ENCODE measurements around the gene SMIM26. TPM values are rescaled to one million over a fixed set of nuclear protein-coding genes. Genes with fewer than 3 reads are reported as not detected.

The SMIM26 gene
- polyA plus RNA-seq, 3 donors from 2014 or later: 175 to 216 (median 181) TPM

DNA sequence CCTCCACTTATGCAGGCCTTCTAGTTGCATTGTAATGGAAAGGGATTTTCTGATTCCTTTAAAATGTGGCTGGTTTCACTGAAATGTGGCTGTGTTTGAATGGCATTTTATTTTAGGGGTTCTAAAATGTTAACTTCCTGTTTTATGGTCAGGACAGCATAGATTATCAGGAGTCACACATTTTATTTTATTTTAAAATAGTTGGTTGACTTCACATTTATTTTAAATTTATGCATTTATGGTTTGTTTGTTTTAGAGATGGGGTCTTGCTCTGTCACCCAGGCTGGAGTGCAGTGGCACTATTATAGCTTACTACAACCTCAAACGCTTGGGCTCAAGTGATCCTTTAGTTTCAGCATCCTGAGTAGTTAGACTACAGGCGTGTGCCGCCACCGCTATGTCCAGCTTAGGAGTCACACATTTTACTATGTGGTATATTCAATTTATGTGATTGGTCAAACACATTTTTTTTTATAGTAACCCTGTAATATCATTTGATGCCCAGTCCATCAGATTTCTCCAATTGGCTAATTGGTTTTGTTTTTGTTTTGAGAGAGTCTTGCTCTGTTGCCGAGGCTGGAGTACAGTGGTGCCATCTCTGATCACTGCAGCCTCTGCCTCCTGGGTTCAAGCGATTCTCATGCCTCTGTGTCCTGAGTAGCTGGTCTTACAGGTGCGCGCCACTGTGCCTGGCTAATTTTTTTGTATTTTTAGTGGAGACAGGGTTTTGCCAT, 22.9 kb downstream of the SMIM26 start:
- peaks cover 0 to 3% (median 0%) of the 10 kb centered on the region in 3 donors for H3K27me3 Mint-ChIP-seq (ENCODE audit: low read depth in 3 of 3)
- H3K36me3 Mint-ChIP-seq: peaks cover 0 to 4% (median 0%) of the 10 kb centered on the region in 3 donors
- no peak for DNase-seq
- peaks cover 24 to 36% of the 10 kb centered on the region in 2 donors for H3K4me1 Mint-ChIP-seq
- H3K9me3 Mint-ChIP-seq: no peaks in the 10 kb centered on the region
- H3K27ac Mint-ChIP-seq: peak overlapping the region; percentile 57 to 88 (median 78)
- peak overlapping the region in 4 of 5 donors; percentile 68 to 92 (median 88) for H3K4me3 Mint-ChIP-seq

DNA sequence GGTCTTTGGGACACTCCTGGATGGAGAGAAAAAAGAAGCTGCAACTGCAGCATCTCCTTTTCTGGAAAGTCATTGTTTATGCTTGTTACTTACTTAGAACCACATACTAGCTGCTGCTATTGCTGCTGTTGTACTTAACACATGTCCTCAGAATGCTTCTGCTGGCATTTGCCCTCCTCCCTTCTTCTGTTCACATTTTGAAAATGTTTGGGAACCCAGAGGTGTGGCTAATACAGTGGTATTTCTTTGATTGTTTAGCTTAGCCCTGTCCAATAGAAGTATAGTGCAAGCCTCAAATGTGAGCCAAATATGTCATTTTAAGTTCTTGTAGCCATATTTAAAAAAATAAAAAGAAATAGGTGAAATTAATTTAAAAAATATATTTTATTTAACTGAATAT, 29.0 kb downstream of the SMIM26 start:
- peaks cover 14 to 32% (median 17%) of the 10 kb centered on the region in 3 donors for H3K36me3 Mint-ChIP-seq
- H3K9me3 Mint-ChIP-seq: no peaks in the 10 kb centered on the region
- DNase-seq: no peak
- no peak overlapping the region for H3K27ac Mint-ChIP-seq
- no peak overlapping the region for H3K4me3 Mint-ChIP-seq
- no peaks in the 10 kb centered on the region for H3K27me3 Mint-ChIP-seq (ENCODE audit: low read depth in 3 of 3)
- no peaks in the 10 kb centered on the region for H3K4me1 Mint-ChIP-seq

GRCh38 chr20:18609741-18610140, 42.5 kb downstream of the SMIM26 start:
- H3K27me3 Mint-ChIP-seq (ENCODE audit: low read depth in 3 of 3): no peaks in the 10 kb centered on the region

DNA sequence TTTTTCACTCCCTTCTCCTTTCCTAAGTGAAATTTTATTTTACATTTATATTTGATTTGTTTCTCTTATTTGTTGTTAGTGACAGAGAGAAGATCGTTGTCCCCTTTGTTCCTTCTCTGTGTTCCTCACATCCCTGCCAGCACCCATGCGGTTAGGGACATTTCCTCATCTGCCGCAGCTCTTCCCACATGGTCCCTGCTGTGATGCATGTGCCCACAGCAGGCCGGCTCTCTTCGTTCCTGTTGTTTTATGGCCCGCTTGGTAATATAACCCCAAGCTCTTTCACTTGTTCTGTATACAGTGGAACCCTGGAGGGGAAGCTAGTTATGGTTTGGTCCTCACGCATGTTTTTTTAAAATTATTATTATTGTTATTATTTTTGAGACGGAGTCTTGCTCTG, 44.3 kb downstream of the SMIM26 start:
- no peak overlapping the region for H3K4me3 Mint-ChIP-seq
- no peaks in the 10 kb centered on the region for H3K27me3 Mint-ChIP-seq (ENCODE audit: low read depth in 3 of 3)
- no peaks in the 10 kb centered on the region for H3K4me1 Mint-ChIP-seq
- no peak for DNase-seq
- no peak overlapping the region for H3K27ac Mint-ChIP-seq
- peaks cover 0 to 11% (median 5%) of the 10 kb centered on the region in 3 donors for H3K36me3 Mint-ChIP-seq
- H3K9me3 Mint-ChIP-seq: peaks cover 0 to 1% (median 0%) of the 10 kb centered on the region in 6 donors

More at GRCh38 chr20:18609741-18610140, 42.5 kb downstream of the SMIM26 start:
- no peak for DNase-seq
- Mint-ChIP-seq H3K9me3 (peaks cover 0 to 1% (median 0%) of the 10 kb centered on the region in 6 donors), H3K27ac (no peak overlapping the region), H3K4me3 (no peak overlapping the region), H3K4me1 (no peaks in the 10 kb centered on the region), H3K36me3 (peaks cover 0 to 11% (median 5%) of the 10 kb centered on the region in 3 donors)

- H3K27ac Mint-ChIP-seq: no peak overlapping the region
- DNase-seq: no peak
- peaks cover 0 to 1% (median 0%) of the 10 kb centered on the region in 6 donors for H3K9me3 Mint-ChIP-seq
- H3K4me3 Mint-ChIP-seq: no peak overlapping the region
- peaks cover 0 to 1% (median 0%) of the 10 kb centered on the region in 3 donors for H3K27me3 Mint-ChIP-seq (ENCODE audit: low read depth in 3 of 3)
- peaks cover 0 to 15% (median 5%) of the 10 kb centered on the region in 3 donors for H3K36me3 Mint-ChIP-seq
- no peaks in the 10 kb centered on the region for H3K4me1 Mint-ChIP-seq
Measured at GRCh38 chr20:18613553-18613952, 46.3 kb downstream of the SMIM26 start.

DNA sequence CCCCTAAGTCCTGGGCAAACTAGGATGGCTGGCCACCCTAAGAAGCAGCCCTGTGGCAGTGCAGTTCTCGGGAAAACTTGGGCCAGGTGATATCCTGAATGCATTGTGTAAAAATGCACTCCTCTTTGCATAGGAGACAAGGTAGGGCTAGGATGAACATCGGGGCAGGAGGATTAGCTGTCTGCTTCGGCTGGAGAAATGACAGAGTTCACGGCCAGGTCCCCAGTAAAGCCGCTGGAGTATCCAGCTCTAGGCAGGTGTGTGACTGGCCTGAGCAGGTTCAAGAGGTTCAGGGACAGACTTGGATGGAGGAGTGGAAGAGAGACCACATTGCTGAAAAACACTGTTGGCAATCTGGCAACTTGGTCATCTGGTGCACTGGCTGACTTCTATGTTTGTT, 47.0 kb downstream of the SMIM26 start:
- DNase-seq: no peak
- Mint-ChIP-seq H3K27me3 (ENCODE audit: low read depth in 3 of 3) (peaks cover 0 to 1% (median 0%) of the 10 kb centered on the region in 3 donors), H3K4me1 (no peaks in the 10 kb centered on the region), H3K36me3 (peaks cover 0 to 15% (median 5%) of the 10 kb centered on the region in 3 donors), H3K27ac (no peak overlapping the region), H3K4me3 (no peak overlapping the region), H3K9me3 (peaks cover 0 to 1% (median 0%) of the 10 kb centered on the region in 6 donors)

GRCh38 chr20:18615020-18615650, 47.9 kb downstream of the SMIM26 start:
- H3K9me3 Mint-ChIP-seq: peaks cover 0 to 1% (median 0%) of the 10 kb centered on the region in 6 donors
- H3K27ac Mint-ChIP-seq: peak overlapping the region in 1 of 6 donors; percentile 10
- H3K4me3 Mint-ChIP-seq: no peak overlapping the region
- peaks cover 0 to 15% (median 5%) of the 10 kb centered on the region in 3 donors for H3K36me3 Mint-ChIP-seq
- no peaks in the 10 kb centered on the region for H3K4me1 Mint-ChIP-seq
- peaks cover 0 to 1% (median 0%) of the 10 kb centered on the region in 3 donors for H3K27me3 Mint-ChIP-seq (ENCODE audit: low read depth in 3 of 3)
- no peak for DNase-seq

Other genes with a start within 250 kb of the SMIM26 start
- 1 to 10 TPM in 2 of 3 donors, not detected in 1; 1.2 to 1.6 TPM for gene DZANK1, start 100.4 kb upstream of the SMIM26 start, polyA plus RNA-seq
- gene POLR3F, start 100.0 kb upstream of the SMIM26 start, polyA plus RNA-seq: 1 to 10 TPM; 4.3 to 6.2 (median 4.4) TPM
- gene RBBP9, start 70.2 kb upstream of the SMIM26 start, polyA plus RNA-seq: 1 to 10 TPM; 3.4 to 9.8 (median 9.7) TPM
- 100 to 1,000 TPM in 1 of 3 donors, 10 to 100 TPM in 2; 44.1 to 109 (median 67.7) TPM for gene SEC23B, start 59.5 kb upstream of the SMIM26 start, polyA plus RNA-seq
- gene DTD1, start 20.6 kb downstream of the SMIM26 start, polyA plus RNA-seq: 10 to 100 TPM; 47.4 to 68.3 (median 66.6) TPM
- not detected for gene SCP2D1, start 246.4 kb downstream of the SMIM26 start, polyA plus RNA-seq